GM12878 (cell line): ENCODE measurements around the gene SIRT3. TPM values are rescaled to one million over a fixed set of nuclear protein-coding genes. Genes with fewer than 3 reads are reported as not detected.

Experiments
- BHLHE40 ChIP-seq, 2 experiments: fragments of 450-650 bp in 1 of 2; IDR thresholded peaks; 2 replicates each; pipeline ENCODE4 v1.6.1; 2011 to 2017; ENCODE audit warnings: low read depth in 2 of 2, borderline replicate concordance in 1 of 2, improper control_type of control experiment in 1 of 2, low read length in 1 of 2, mild to moderate bottlenecking in 1 of 2
- CHD1 ChIP-seq: IDR thresholded peaks from 2 replicates; pipeline ENCODE4 v1.6.1; 2012; ENCODE audit warnings: low read depth, low read length, improper control_type of control experiment
- EP300 ChIP-seq, 2 experiments: fragments of 150-350 bp in 1 of 2; IDR thresholded peaks; 2 replicates each; pipeline ENCODE4 v1.6.1; 2011 to 2012; ENCODE audit warnings: low read depth in 2 of 2, low read length in 2 of 2, borderline replicate concordance in 1 of 2, improper control_type of control experiment in 1 of 2, inconsistent platforms in 1 of 2; ENCODE audit not compliant: control insufficient read depth in 1 of 2
- GABPA ChIP-seq: IDR thresholded peaks from 2 replicates; pipeline ENCODE4 v1.6.1; 2014; ENCODE audit warnings: antibody characterized with exemption, low read depth, mild to moderate bottlenecking, inconsistent platforms
- IRF4 ChIP-seq: IDR thresholded peaks from 2 replicates; pipeline ENCODE4 v1.6.1; 2011; ENCODE audit warnings: low read depth, low read length
- KDM1A ChIP-seq: fragments of 200-600 bp; sonication (generic); IDR thresholded peaks from 2 replicates; pipeline ENCODE4 v1.6.1; 2016; ENCODE audit warnings: borderline replicate concordance
- KLF5 ChIP-seq: fragments of 450-650 bp; IDR thresholded peaks from 2 replicates; pipeline ENCODE4 v1.6.1; 2014; ENCODE audit warnings: mild to moderate bottlenecking; ENCODE audit not compliant: partially characterized antibody
- MEF2A ChIP-seq: IDR thresholded peaks from 2 replicates; pipeline ENCODE4 v1.6.1; 2011; ENCODE audit warnings: low read depth, mild to moderate bottlenecking, low read length, moderate library complexity; ENCODE audit not compliant: insufficient read depth
- MYB ChIP-seq: fragments of 150-350 bp; IDR thresholded peaks from 2 replicates; pipeline ENCODE4 v1.6.1; 2014; ENCODE audit warnings: mild to moderate bottlenecking, low read depth, low read length, borderline replicate concordance
- NR2C2 ChIP-seq: IDR thresholded peaks from 2 replicates; pipeline ENCODE4 v1.6.1; 2011; ENCODE audit warnings: borderline replicate concordance, low read depth; ENCODE audit not compliant: control insufficient read depth, insufficient read length
- NR2F1 ChIP-seq: fragments of 450-650 bp; conservative IDR thresholded peaks from 2 replicates; pipeline ENCODE4 v1.6.1; 2017; ENCODE audit warnings: mild to moderate bottlenecking
- PML ChIP-seq: IDR thresholded peaks from 2 replicates; pipeline ENCODE4 v1.6.1; 2012; ENCODE audit warnings: low read length, inconsistent platforms
- SPI1 ChIP-seq: IDR thresholded peaks from 2 replicates; pipeline ENCODE4 v1.6.1; 2011; ENCODE audit warnings: low read depth, mild to moderate bottlenecking, low read length, moderate library complexity, borderline replicate concordance; ENCODE audit not compliant: insufficient read depth
- SREBF1 ChIP-seq: IDR thresholded peaks from 2 replicates; pipeline ENCODE4 v1.6.1; 2012; ENCODE audit warnings: mild to moderate bottlenecking, low read length
- TAF1 ChIP-seq: IDR thresholded peaks from 2 replicates; pipeline ENCODE4 v1.6.1; 2011; ENCODE audit warnings: mild to moderate bottlenecking, low read depth, low read length, borderline replicate concordance
- TBL1XR1 ChIP-seq: IDR thresholded peaks from 2 replicates; pipeline ENCODE4 v1.6.1; 2012; ENCODE audit warnings: low read depth, low read length, improper control_type of control experiment
- TCF3 ChIP-seq: IDR thresholded peaks from 2 replicates; pipeline ENCODE4 v1.6.1; 2012; ENCODE audit warnings: low read depth, mild to moderate bottlenecking, low read length, borderline replicate concordance; ENCODE audit not compliant: insufficient read depth
- YY1 ChIP-seq: IDR thresholded peaks from 2 replicates; pipeline ENCODE4 v1.6.1; 2011; ENCODE audit warnings: low read depth, mild to moderate bottlenecking, low read length
- ZZZ3 ChIP-seq: IDR thresholded peaks from 2 replicates; pipeline ENCODE4 v1.6.1; 2011; ENCODE audit warnings: low read depth; ENCODE audit not compliant: control insufficient read depth, insufficient read length
- polyA plus RNA-seq, 11 experiments: library from polyadenylated mRNA; depleted of rRNA in 4 of 11; unstranded in 6 of 11; stranded (reverse) in 5 of 11; fragments of >200 nt; fragmentation: Nextera tagmentation in 4 of 11; fragmentation: Illumina TruSeq in 1 of 11; extraction: Ambion mirVana in 4 of 11; extraction: Trizol in 1 of 11; gene quantifications; 1 replicate in 1 of 11; 2 replicates in 10 of 11; pipeline versions ENCODE4 v1.2.1 to v1.2.3, GENCODE V29; 2011 to 2016; ENCODE audit warnings: inconsistent platforms in 2 of 11, missing spikeins in 2 of 11, low read depth in 1 of 11
- total RNA-seq, 4 experiments: library from RNA; depleted of rRNA in 3 of 4; stranded (reverse); fragments of >200 nt in 3 of 4; fragmentation: Illumina TruSeq in 1 of 4; extraction: Trizol in 1 of 4; gene quantifications; 2 replicates each; pipeline versions ENCODE4 v1.2.1 to v1.2.3, GENCODE V29; 2013 to 2021
- TF ChIP-seq, protein P1 (sequence below): fragments of 150-350 bp; IDR thresholded peaks from 2 replicates; pipeline ENCODE4 v1.6.1; 2014; ENCODE audit warnings: mild to moderate bottlenecking, low read depth, low read length
- TF ChIP-seq, protein P2 (sequence below): IDR thresholded peaks from 2 replicates; pipeline ENCODE4 v1.6.1; 2011; ENCODE audit warnings: low read depth, low read length, improper control_type of control experiment, borderline replicate concordance
- TF ChIP-seq, protein P3 (sequence below): IDR thresholded peaks from 2 replicates; pipeline ENCODE4 v1.6.1; 2012; ENCODE audit warnings: low read depth, low read length, improper control_type of control experiment
- TF ChIP-seq, protein P4 (sequence below): fragments of 450-650 bp; IDR thresholded peaks from 2 replicates; pipeline ENCODE4 v1.6.1; 2017; ENCODE audit warnings: borderline replicate concordance

SIRT3 gene
- total and polyA plus RNA-seq, 10 of the 15 experiments (the other 5 are each of a cell fraction or from before 2014, with no cell fraction given): 0.90 to 23.2 (median 12.6) TPM

DNA sequence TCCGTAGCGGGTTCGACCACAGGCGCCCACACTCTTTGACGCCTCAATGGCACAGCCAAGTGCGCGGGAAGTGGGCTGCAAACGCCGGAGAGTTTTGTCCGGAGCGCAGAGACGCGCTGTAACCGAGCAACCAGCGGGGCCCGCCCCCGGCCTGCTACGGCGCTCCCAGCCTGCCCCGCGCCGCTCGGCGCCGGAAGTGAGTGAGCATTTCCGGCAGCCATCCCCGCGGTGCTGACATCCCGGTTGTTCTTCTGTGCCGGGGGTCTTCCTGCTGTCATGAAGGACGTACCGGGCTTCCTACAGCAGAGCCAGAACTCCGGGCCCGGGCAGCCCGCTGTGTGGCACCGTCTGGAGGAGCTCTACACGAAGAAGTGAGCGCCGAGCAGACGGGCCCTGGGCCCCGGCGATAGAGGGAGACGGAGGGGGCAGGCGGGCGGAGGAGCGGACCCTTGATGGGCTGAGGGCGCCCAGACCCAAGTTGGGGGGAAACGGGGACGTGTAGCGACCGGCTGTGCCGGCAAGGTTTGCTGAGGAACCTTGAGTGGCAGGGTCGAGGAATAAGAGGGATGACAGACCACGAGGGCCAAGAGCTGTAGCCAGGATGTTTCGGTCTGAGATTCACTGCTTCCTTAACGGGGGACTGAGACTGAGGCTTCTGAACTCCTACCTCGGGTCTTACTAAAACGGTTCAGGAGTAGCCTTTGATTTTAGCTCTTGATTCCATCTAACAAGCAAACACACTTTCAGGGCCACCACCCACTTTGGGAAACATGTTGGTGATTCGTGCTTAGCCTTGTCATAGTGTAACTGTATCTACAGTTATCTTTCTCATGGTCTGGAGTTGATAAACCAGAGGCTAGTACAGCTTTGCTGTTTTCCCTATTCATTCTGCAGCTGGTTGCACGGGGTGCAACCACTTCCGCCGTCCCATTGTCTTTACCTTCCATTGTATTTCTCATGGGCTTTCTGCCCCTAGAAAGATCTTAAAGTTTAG lies 929 bp upstream of the SIRT3 start, which contains the start of gene PSMD13 (continued):
- TF ChIP-seq EP300 (IDR thresholded peaks at IDR 0.05; ENCODE audit: borderline replicate concordance in 1 of 2, control insufficient read depth in 1 of 2, low read depth in 2 of 2, low read length in 2 of 2): no peak
- no peak for TF ChIP-seq TBL1XR1
- TF ChIP-seq SREBF1: no peak
- peak in 1 of 2 experiments; percentile 32; a peak in 1 of 4 replicates for TF ChIP-seq BHLHE40 (IDR thresholded peaks at IDR 0.05; ENCODE audit: borderline replicate concordance in 1 of 2, low read depth in 2 of 2, low read length in 1 of 2)
- TF ChIP-seq, protein P1, sequence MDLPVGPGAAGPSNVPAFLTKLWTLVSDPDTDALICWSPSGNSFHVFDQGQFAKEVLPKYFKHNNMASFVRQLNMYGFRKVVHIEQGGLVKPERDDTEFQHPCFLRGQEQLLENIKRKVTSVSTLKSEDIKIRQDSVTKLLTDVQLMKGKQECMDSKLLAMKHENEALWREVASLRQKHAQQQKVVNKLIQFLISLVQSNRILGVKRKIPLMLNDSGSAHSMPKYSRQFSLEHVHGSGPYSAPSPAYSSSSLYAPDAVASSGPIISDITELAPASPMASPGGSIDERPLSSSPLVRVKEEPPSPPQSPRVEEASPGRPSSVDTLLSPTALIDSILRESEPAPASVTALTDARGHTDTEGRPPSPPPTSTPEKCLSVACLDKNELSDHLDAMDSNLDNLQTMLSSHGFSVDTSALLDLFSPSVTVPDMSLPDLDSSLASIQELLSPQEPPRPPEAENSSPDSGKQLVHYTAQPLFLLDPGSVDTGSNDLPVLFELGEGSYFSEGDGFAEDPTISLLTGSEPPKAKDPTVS: no peak
- TF ChIP-seq, protein P2, sequence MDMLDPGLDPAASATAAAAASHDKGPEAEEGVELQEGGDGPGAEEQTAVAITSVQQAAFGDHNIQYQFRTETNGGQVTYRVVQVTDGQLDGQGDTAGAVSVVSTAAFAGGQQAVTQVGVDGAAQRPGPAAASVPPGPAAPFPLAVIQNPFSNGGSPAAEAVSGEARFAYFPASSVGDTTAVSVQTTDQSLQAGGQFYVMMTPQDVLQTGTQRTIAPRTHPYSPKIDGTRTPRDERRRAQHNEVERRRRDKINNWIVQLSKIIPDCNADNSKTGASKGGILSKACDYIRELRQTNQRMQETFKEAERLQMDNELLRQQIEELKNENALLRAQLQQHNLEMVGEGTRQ: no peak
- TF ChIP-seq GABPA: peak; percentile 87
- TF ChIP-seq ZZZ3: no peak
- TF ChIP-seq PML: no peak
- TF ChIP-seq, protein P3, sequence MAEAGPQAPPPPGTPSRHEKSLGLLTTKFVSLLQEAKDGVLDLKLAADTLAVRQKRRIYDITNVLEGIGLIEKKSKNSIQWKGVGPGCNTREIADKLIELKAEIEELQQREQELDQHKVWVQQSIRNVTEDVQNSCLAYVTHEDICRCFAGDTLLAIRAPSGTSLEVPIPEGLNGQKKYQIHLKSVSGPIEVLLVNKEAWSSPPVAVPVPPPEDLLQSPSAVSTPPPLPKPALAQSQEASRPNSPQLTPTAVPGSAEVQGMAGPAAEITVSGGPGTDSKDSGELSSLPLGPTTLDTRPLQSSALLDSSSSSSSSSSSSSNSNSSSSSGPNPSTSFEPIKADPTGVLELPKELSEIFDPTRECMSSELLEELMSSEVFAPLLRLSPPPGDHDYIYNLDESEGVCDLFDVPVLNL: peak; percentile 56; the same call in 1 of the 2 replicates
- TF ChIP-seq MEF2A: 0 out of 2 replicates have a peak, but pooled peaks have one; percentile 23
- no peak for TF ChIP-seq IRF4
- no peak for TF ChIP-seq NR2C2
- TF ChIP-seq MYB: no peak; the same call in 1 of the 2 replicates
- TF ChIP-seq, protein P4, sequence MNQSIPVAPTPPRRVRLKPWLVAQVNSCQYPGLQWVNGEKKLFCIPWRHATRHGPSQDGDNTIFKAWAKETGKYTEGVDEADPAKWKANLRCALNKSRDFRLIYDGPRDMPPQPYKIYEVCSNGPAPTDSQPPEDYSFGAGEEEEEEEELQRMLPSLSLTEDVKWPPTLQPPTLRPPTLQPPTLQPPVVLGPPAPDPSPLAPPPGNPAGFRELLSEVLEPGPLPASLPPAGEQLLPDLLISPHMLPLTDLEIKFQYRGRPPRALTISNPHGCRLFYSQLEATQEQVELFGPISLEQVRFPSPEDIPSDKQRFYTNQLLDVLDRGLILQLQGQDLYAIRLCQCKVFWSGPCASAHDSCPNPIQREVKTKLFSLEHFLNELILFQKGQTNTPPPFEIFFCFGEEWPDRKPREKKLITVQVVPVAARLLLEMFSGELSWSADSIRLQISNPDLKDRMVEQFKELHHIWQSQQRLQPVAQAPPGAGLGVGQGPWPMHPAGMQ: no peak
- TF ChIP-seq NR2F1: peak; percentile 6; the same call in 1 of the 2 replicates
- no peak for TF ChIP-seq SPI1
- TF ChIP-seq KDM1A: no peak
- peak; percentile 85 for TF ChIP-seq YY1
- TF ChIP-seq TCF3: no peak
- peak; percentile 91 for TF ChIP-seq KLF5
- peak; percentile 76 for TF ChIP-seq TAF1
- TF ChIP-seq CHD1: no peak
